GM19452 (cell line): ENCODE measurements around the gene ZFHX3.

Experiments
- ATAC-seq: cut with Tn5 transposase; IDR thresholded peaks from one replicate; pipeline ENCODE4 v1.9.1; 2021; ENCODE audit not compliant: unreplicated experiment

ZFHX3 gene

GRCh38 chr16:72886346-72886974, 161.5 kb downstream of the ZFHX3 start:
- ATAC-seq: no peak

- no peak for ATAC-seq
These were observed 163.4 kb downstream of the ZFHX3 start for GRCh38 chr16:72884573-72884972.

GRCh38 chr16:72884037-72884436, 163.9 kb downstream of the ZFHX3 start:
- no peak for ATAC-seq

- no peak for ATAC-seq
These were observed 168.1 kb downstream of the ZFHX3 start for GRCh38 chr16:72879846-72880245.

GRCh38 chr16:72878301-72879269, 169.3 kb downstream of the ZFHX3 start:
- no peak for ATAC-seq

GRCh38 chr16:72877374-72878028, 170.4 kb downstream of the ZFHX3 start:
- ATAC-seq: no peak

- no peak for ATAC-seq
These were observed 171.0 kb downstream of the ZFHX3 start for GRCh38 chr16:72876981-72877373.

- no peak for ATAC-seq
These were observed 171.7 kb downstream of the ZFHX3 start for GRCh38 chr16:72876221-72876620.

GRCh38 chr16:72875291-72876031, 172.5 kb downstream of the ZFHX3 start:
- no peak for ATAC-seq

GRCh38 chr16:72873853-72874252, 174.1 kb downstream of the ZFHX3 start:
- ATAC-seq: no peak

- ATAC-seq: no peak
These were observed 174.9 kb downstream of the ZFHX3 start for GRCh38 chr16:72873044-72873443.

- ATAC-seq: no peak
These were observed 182.1 kb downstream of the ZFHX3 start for GRCh38 chr16:72865835-72866234.

GRCh38 chr16:72865258-72865657, 182.7 kb downstream of the ZFHX3 start:
- no peak for ATAC-seq

- no peak for ATAC-seq
These were observed 183.6 kb downstream of the ZFHX3 start for GRCh38 chr16:72864130-72864833.

GRCh38 chr16:72862090-72862489, 185.8 kb downstream of the ZFHX3 start:
- no peak for ATAC-seq

- ATAC-seq: no peak
These were observed 187.0 kb downstream of the ZFHX3 start for GRCh38 chr16:72860726-72861562.

GRCh38 chr16:72859581-72859980, 188.3 kb downstream of the ZFHX3 start:
- no peak for ATAC-seq

GRCh38 chr16:72858665-72859493, 189.0 kb downstream of the ZFHX3 start:
- no peak for ATAC-seq
